Coronary artery (tissue), 2 donors: Measurements from ENCODE around the gene NDUFAB1.
"Not testable (repeated sequence)": the region's sequence is repeated elsewhere in the genome, so short reads cannot be mapped to it uniquely, and the experiment has no call there.

ENCODE experiments used
- DNase-seq: peaks from one replicate; pipeline ENCODE4 v3.0.0-alpha.2; 2017; ENCODE audit warnings: low spot score
- H3K27ac ChIP-seq, 2 donors: fragments of 200-600 bp; sonication (generic); one replicate each; pipeline ENCODE4 v1.5.1; 2016 to 2019
- H3K4me3 ChIP-seq: fragments of 200-600 bp; sonication (generic); 2 replicates; pipeline ENCODE4 v1.5.1; 2016; ENCODE audit warnings: mild to moderate bottlenecking, moderate library complexity
- CTCF ChIP-seq: fragments of 200-600 bp; sonication (generic); IDR thresholded peaks from one replicate; pipeline ENCODE4 v1.5.1; 2019; ENCODE audit warnings: antibody characterized with exemption

Gene NDUFAB1

GRCh38 chr16:23629516-23629915 lies 33.4 kb upstream of the NDUFAB1 start:
- no peak for DNase-seq
- no peak for TF ChIP-seq CTCF
- Histone ChIP-seq H3K27ac (no peak overlapping the region), H3K4me3 (no peak overlapping the region)

- no peak for DNase-seq
- Histone ChIP-seq H3K4me3 (no peak overlapping the region), H3K27ac (no peak overlapping the region)
- TF ChIP-seq CTCF = no peak
These were observed 28.0 kb upstream of the NDUFAB1 start for GRCh38 chr16:23624092-23624491.

- TF ChIP-seq CTCF = no peak
- Histone ChIP-seq H3K27ac (no peak overlapping the region), H3K4me3 (no peak overlapping the region)
- DNase-seq = no peak
These were observed 19.7 kb upstream of the NDUFAB1 start for GRCh38 chr16:23615805-23616204.

- no peak overlapping the region for H3K27ac ChIP-seq
- no peak for TF ChIP-seq CTCF
- no peak overlapping the region for H3K4me3 ChIP-seq
- no peak for DNase-seq
These were observed 15.8 kb upstream of the NDUFAB1 start for GRCh38 chr16:23611936-23612335.

- not testable (repeated sequence) for H3K4me3 ChIP-seq, DNase-seq, H3K27ac ChIP-seq
These were observed 14.8 kb upstream of the NDUFAB1 start for GRCh38 chr16:23610905-23611304.

- H3K27ac ChIP-seq = no peak overlapping the region
- DNase-seq = no peak
These were observed 13.8 kb upstream of the NDUFAB1 start for GRCh38 chr16:23609929-23610328.

GRCh38 chr16:23608194-23608593 lies 12.1 kb upstream of the NDUFAB1 start:
- DNase-seq = no peak
- Histone ChIP-seq H3K4me3 (no peak overlapping the region), H3K27ac (no peak overlapping the region)
- no peak for TF ChIP-seq CTCF

More at GRCh38 chr16:23609929-23610328, 13.8 kb upstream of the NDUFAB1 start:
- TF ChIP-seq CTCF = no peak
- H3K4me3 ChIP-seq = no peak overlapping the region

- H3K27ac ChIP-seq = no peak overlapping the region
- TF ChIP-seq CTCF = no peak
- no peak for DNase-seq
- H3K4me3 ChIP-seq = no peak overlapping the region
These were observed 11.6 kb upstream of the NDUFAB1 start for GRCh38 chr16:23607726-23608125.
